Keratinocyte (primary cell): ENCODE results near the gene ANKRD9. TPM values are rescaled to one million over a fixed set of nuclear protein-coding genes. Genes with fewer than 3 reads are reported as not detected.

Experiments used
- DNase-seq: peaks from one replicate; pipeline ENCODE4 v3.0.0-alpha.2; 2011; ENCODE audit warnings: low read depth, missing footprints, low spot score
- FAIRE-seq: peaks from 2 replicates; lab custom pipeline; 2011; peaks lifted over from hg19 to GRCh38; lab: Jason Lieb, UNC
- H2AFZ ChIP-seq: 2 replicates; pipeline ENCODE4 v1.6.0; 2012; ENCODE audit warnings: low read length, control low read depth, inconsistent platforms; ENCODE audit not compliant: control insufficient read depth
- H3K27ac ChIP-seq: 2 replicates; pipeline ENCODE4 v1.5.1; 2011; ENCODE audit warnings: low read length; ENCODE audit not compliant: control insufficient read depth, insufficient read depth
- H3K27me3 ChIP-seq: 3 replicates; pipeline ENCODE4 v1.6.0; 2011; ENCODE audit warnings: low read length; ENCODE audit not compliant: control insufficient read depth, insufficient read depth; ENCODE audit errors: extremely low read depth
- H3K36me3 ChIP-seq, 2 experiments: 2 replicates in 1 of 2; 3 replicates in 1 of 2; pipeline ENCODE4 v1.5.1; 2011; ENCODE audit warnings: low read length in 2 of 2, mild to moderate bottlenecking in 1 of 2; ENCODE audit not compliant: control insufficient read depth in 2 of 2, insufficient read depth in 2 of 2; ENCODE audit errors: extremely low read depth in 1 of 2
- H3K4me1 ChIP-seq: 3 replicates; pipeline ENCODE4 v1.5.1; 2011; ENCODE audit warnings: low read length; ENCODE audit not compliant: control insufficient read depth, insufficient read depth; ENCODE audit errors: extremely low read depth
- H3K4me2 ChIP-seq: 3 replicates; pipeline ENCODE4 v1.6.0; 2011; ENCODE audit warnings: low read depth, low read length; ENCODE audit not compliant: control insufficient read depth, insufficient read depth; ENCODE audit errors: extremely low read depth
- H3K4me3 ChIP-seq, 3 experiments: fragments of 200-600 bp in 1 of 3; sonication (generic) in 1 of 3; 2 replicates in 2 of 3; 3 replicates in 1 of 3; pipeline ENCODE4 v1.5.1; 2011 to 2016; ENCODE audit warnings: low read length in 3 of 3, mild to moderate bottlenecking in 3 of 3, control low read depth in 2 of 3, inconsistent platforms in 1 of 3, low read depth in 1 of 3, mixed read lengths in 1 of 3, mixed run types in 1 of 3, moderate library complexity in 1 of 3; ENCODE audit not compliant: control insufficient read depth in 2 of 3, insufficient read depth in 2 of 3; ENCODE audit errors: extremely low read depth in 1 of 3
- H3K79me2 ChIP-seq: 2 replicates; pipeline ENCODE4 v1.6.0; 2012; ENCODE audit warnings: low read length; ENCODE audit not compliant: control insufficient read depth, insufficient read depth
- H3K9ac ChIP-seq: 3 replicates; pipeline ENCODE4 v1.6.0; 2011; ENCODE audit warnings: low read length; ENCODE audit not compliant: control insufficient read depth, insufficient read depth; ENCODE audit errors: extremely low read depth
- H3K9me1 ChIP-seq: 3 replicates; pipeline ENCODE4 v1.6.0; 2011; ENCODE audit warnings: low read length; ENCODE audit not compliant: control insufficient read depth, insufficient read depth; ENCODE audit errors: extremely low read depth
- H3K9me3 ChIP-seq: 2 replicates; pipeline ENCODE4 v1.5.1; 2012; ENCODE audit warnings: low read depth, low read length; ENCODE audit not compliant: control insufficient read depth
- H4K20me1 ChIP-seq: 3 replicates; pipeline ENCODE4 v1.6.0; 2011; ENCODE audit warnings: low read length; ENCODE audit not compliant: control insufficient read depth, insufficient read depth; ENCODE audit errors: extremely low read depth
- CTCF ChIP-seq, 3 experiments: IDR thresholded peaks in 1 of 3; conservative IDR thresholded peaks in 1 of 3; optimal IDR thresholded peaks in 1 of 3; 2 replicates in 2 of 3; 3 replicates in 1 of 3; pipeline versions ENCODE3 to v1.5.1; 2011; ENCODE audit warnings: low read length in 3 of 3, mild to moderate bottlenecking in 3 of 3, moderate library complexity in 2 of 3, control low read depth in 1 of 3, inconsistent platforms in 1 of 3; ENCODE audit not compliant: insufficient read depth in 2 of 3; ENCODE audit errors: extremely low read depth in 1 of 3
- EZH2 ChIP-seq: IDR thresholded peaks from one replicate; pipeline ENCODE4 v1.6.1; 2012; ENCODE audit warnings: inconsistent platforms, mild to moderate bottlenecking, low read length, moderate library complexity
- dilution Hi-C: fragments of 300-500 bp; cut with MboI; formaldehyde crosslinking; loops from one replicate; pipeline ENCODE4 v1.7.0; 2020; ENCODE audit warnings: low sequenced_read_pairs; ENCODE audit not compliant: extremely low pct_ligation_motif_present
- polyA plus RNA-seq, 5 experiments: library from polyadenylated mRNA; depleted of rRNA in 3 of 5; stranded (reverse) in 3 of 5; stranded (forward) in 1 of 5; unstranded in 1 of 5; fragments of >200 nt; gene quantifications; 1 replicate in 1 of 5; 2 replicates in 3 of 5; 3 replicates in 1 of 5; pipeline versions ENCODE4 v1.2.1 to v1.2.3, GENCODE V29; 2011 to 2012; ENCODE audit warnings: missing spikeins in 2 of 5, low read depth in 1 of 5, low replicate concordance in 1 of 5

ANKRD9 gene
- polyA plus RNA-seq, 1 donor (not counting 4 experiments of a cell fraction or from before 2014, with no cell fraction given) = 4.9 TPM

DNA sequence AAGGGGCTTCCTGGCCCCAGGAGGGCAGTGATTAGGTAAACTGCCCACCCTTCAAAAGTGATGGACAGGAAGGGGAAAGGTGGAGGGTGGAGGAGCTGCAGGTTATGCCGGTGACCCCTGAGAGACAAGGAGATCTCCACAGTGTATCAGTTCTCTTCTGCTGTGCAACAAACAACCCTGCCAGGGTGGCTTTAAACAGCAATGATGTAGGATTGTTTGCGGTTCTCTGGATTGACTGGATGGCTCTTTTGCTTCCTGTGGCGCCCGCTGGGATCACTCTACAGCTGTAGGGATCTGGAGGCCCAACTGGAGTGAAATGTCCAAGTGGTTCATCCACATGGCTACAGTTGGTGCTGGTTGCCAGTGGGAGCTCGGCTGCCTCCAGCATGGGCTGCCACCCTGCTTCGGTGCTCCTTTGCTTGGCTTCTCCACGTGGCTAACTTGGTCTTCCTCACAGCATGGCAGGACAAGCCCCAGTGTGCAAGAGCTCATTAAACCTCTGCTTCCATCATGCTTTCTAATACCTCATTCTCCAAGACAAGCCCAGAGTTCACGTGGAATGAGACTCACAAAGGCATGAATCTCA, 8.6 kb upstream of the ANKRD9 start:
- dilution Hi-C loops = no loop called here
- H2AFZ ChIP-seq = no peak overlapping the region

DNA sequence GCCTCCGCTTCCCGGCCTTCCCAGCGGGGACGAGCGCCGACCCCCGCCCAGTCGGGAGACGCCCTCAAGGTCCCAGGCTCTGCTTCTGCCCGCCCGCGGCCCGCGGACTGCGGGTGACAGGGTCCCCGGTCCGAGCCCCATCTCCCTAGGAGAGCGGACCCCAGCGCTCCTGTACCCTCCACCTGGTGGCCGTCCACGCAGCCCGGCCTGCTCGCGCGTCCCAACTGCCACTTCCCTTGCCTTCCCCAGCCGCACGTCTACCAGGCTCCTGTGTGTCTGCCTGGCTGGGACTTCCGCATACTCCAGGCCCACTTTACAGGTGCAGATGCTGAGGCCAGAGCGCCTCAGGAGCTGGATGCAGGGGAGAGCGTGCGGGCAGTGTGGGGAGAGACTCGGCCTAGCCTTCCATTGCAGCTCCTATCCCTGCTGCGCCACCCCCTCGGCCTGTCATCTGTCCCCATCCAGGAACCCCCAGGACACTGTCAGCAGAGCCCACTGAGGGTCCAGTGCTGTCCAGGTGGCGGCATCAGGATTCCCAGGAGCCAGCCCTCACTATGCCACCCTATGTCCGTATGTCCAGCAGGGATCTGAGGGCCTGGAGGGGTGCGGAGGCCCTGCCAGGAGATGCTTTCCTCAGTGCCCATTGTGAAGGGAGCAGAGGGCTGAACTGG, 8.0 kb upstream of the ANKRD9 start:
- dilution Hi-C loops = no loop called here
- no peaks in the 10 kb centered on the region for H3K27me3 ChIP-seq
- H3K79me2 ChIP-seq = no peaks in the 10 kb centered on the region
- H3K4me2 ChIP-seq = peak overlapping the region; percentile 89
- no peaks in the 10 kb centered on the region for H4K20me1 ChIP-seq
- H3K4me3 ChIP-seq = peak overlapping the region; percentile 33 to 69 (median 66)
- FAIRE-seq (no peak), DNase-seq (no peak)
- H3K27ac ChIP-seq = no peak overlapping the region
- H3K9ac ChIP-seq = peak overlapping the region; percentile 65
- H3K36me3 ChIP-seq = no peaks in the 10 kb centered on the region
- peak overlapping the region; percentile 67 for H2AFZ ChIP-seq
- no peaks in the 10 kb centered on the region for H3K9me3 ChIP-seq
- peaks cover 4% of the 10 kb centered on the region for H3K4me1 ChIP-seq
- H3K9me1 ChIP-seq = no peaks in the 10 kb centered on the region
- TF ChIP-seq CTCF (optimal IDR thresholded peaks at IDR 0.05 in 1 of 3, IDR thresholded peaks at IDR 0.05 in 1 of 3, conservative IDR thresholded peaks at IDR 0.05 in 1 of 3; ENCODE audit: extremely low read depth in 1 of 3, insufficient read depth in 2 of 3, low read length in 3 of 3) (no peak), EZH2 (no peak)

More for the DNA sequence above, 8.6 kb upstream of the ANKRD9 start:
- no peak for TF ChIP-seq EZH2
- Histone ChIP-seq H3K4me2 (no peak overlapping the region), H3K27ac (no peak overlapping the region), H3K4me3 (no peak overlapping the region), H3K27me3 (no peaks in the 10 kb centered on the region), H3K9ac (no peak overlapping the region), H4K20me1 (no peaks in the 10 kb centered on the region), H3K9me1 (no peaks in the 10 kb centered on the region), H3K79me2 (no peaks in the 10 kb centered on the region), H3K9me3 (no peaks in the 10 kb centered on the region), H3K4me1 (peaks cover 4% of the 10 kb centered on the region), H3K36me3 (no peaks in the 10 kb centered on the region)
- peak; percentile 17 for FAIRE-seq
- no peak for DNase-seq
